ENCODE measurements around the gene PTPRN2. TPM values are rescaled to one million over a fixed set of nuclear protein-coding genes. Genes with fewer than 3 reads are reported as not detected.

Gene PTPRN2
- polyA plus RNA-seq, 1 of the 3 experiments (the other 2 are of a cell fraction) = 4.0 TPM

- no peaks in the 10 kb centered on the region for H3F3A ChIP-seq (replicated peaks; ENCODE audit: insufficient read depth)
- POLR2A ChIA-PET = no interaction called here
- no peaks in the 10 kb centered on the region for H3K9me2 ChIP-seq
- CTCF ChIA-PET = interaction anchor here (1.1 kb wide), 2 partner anchors 8 to 12 kb away, joined by 3 read pairs; no protein-coding TSS in a partner anchor
- no peak overlapping the region for H3K27ac ChIP-seq (ENCODE audit: low read depth in 2 of 2, low read length in 1 of 2)
- DNase-seq = no peak
- no peaks in the 10 kb centered on the region for H3K4me1 ChIP-seq (ENCODE audit: control insufficient read depth in 1 of 2, insufficient read depth in 2 of 2, low read depth in 1 of 2, low read length in 1 of 2)
- H3K36me3 ChIP-seq (replicated peaks in 1 of 2; ENCODE audit: control insufficient read depth in 1 of 2, insufficient read depth in 2 of 2, low read length in 1 of 2) = no peaks in the 10 kb centered on the region
- 58% methylated on average over 14 of the region's 18 CpGs for WGBS (ENCODE audit: low lambda C conversion rate)
- no peak for TF ChIP-seq GATA2 (CRISPR knock-in tag; IDR thresholded peaks at IDR 0.05)
- H3K4me2 ChIP-seq = no peak overlapping the region
- H3K9me3 ChIP-seq = no peaks in the 10 kb centered on the region
- no peaks in the 10 kb centered on the region for H3K79me2 ChIP-seq (ENCODE audit: insufficient read depth)
- H2AFZ ChIP-seq (ENCODE audit: low read depth) = no peak overlapping the region
- no peak overlapping the region for H3K9ac ChIP-seq
- H3K27me3 ChIP-seq (ENCODE audit: insufficient read depth) = no peaks in the 10 kb centered on the region
- no peak overlapping the region for H3K4me3 ChIP-seq (ENCODE audit: low read depth in 2 of 2, low read length in 1 of 2)
- H4K20me1 ChIP-seq (ENCODE audit: insufficient read depth) = no peaks in the 10 kb centered on the region
Measured at GRCh38 chr7:157522189-157522588, 1065.4 kb downstream of the PTPRN2 start.

- no peaks in the 10 kb centered on the region for H3K9me2 ChIP-seq
- ChIA-PET CTCF (interaction anchor here (1.1 kb wide), 2 partner anchors 9 to 13 kb away, joined by 3 read pairs; no protein-coding TSS in a partner anchor), POLR2A (no interaction called here)
- H3K9me3 ChIP-seq = no peaks in the 10 kb centered on the region
- H3K27me3 ChIP-seq (ENCODE audit: insufficient read depth) = no peaks in the 10 kb centered on the region
- no peaks in the 10 kb centered on the region; a peak in 1 of 4 replicates for H3K4me1 ChIP-seq (ENCODE audit: control insufficient read depth in 1 of 2, insufficient read depth in 2 of 2, low read depth in 1 of 2, low read length in 1 of 2)
- no peak overlapping the region for H2AFZ ChIP-seq (ENCODE audit: low read depth)
- H3K79me2 ChIP-seq (ENCODE audit: insufficient read depth) = no peaks in the 10 kb centered on the region
- no peaks in the 10 kb centered on the region for H3F3A ChIP-seq (replicated peaks; ENCODE audit: insufficient read depth)
- no peak overlapping the region for H3K4me2 ChIP-seq
- H3K4me3 ChIP-seq (ENCODE audit: low read depth in 2 of 2, low read length in 1 of 2) = no peak overlapping the region
- H3K36me3 ChIP-seq (replicated peaks in 1 of 2; ENCODE audit: control insufficient read depth in 1 of 2, insufficient read depth in 2 of 2, low read length in 1 of 2) = no peaks in the 10 kb centered on the region
- H4K20me1 ChIP-seq (ENCODE audit: insufficient read depth) = no peaks in the 10 kb centered on the region
- TF ChIP-seq EZH2phosphoT487 (IDR thresholded peaks at IDR 0.05; ENCODE audit: borderline replicate concordance, low read depth) = no peak
- TF ChIP-seq CTCF (IDR thresholded peaks at IDR 0.05) = no peak
- no peak for TF ChIP-seq MEF2A (IDR thresholded peaks at IDR 0.05; ENCODE audit: borderline replicate concordance, low read depth)
- TF ChIP-seq FOXJ3 (CRISPR knock-in tag; IDR thresholded peaks at IDR 0.05) = no peak
- no peak for TF ChIP-seq NRF1 (IDR thresholded peaks at IDR 0.05; ENCODE audit: low read depth, low read length)
- TF ChIP-seq YY1 (IDR thresholded peaks at IDR 0.05; ENCODE audit: low read depth) = no peak
- no peak for TF ChIP-seq SIN3A (IDR thresholded peaks at IDR 0.05; ENCODE audit: borderline replicate concordance, low read depth, low read length)
- TF ChIP-seq ELF1 (IDR thresholded peaks at IDR 0.05) = no peak
- TF ChIP-seq GATA2 (CRISPR knock-in tag; IDR thresholded peaks at IDR 0.05) = no peak
- no peak for TF ChIP-seq REST (IDR thresholded peaks at IDR 0.05; ENCODE audit: low read depth, low read length)
- no peak for TF ChIP-seq RFX5 (IDR thresholded peaks at IDR 0.05; ENCODE audit: low read length)
- TF ChIP-seq CHD2 (IDR thresholded peaks at IDR 0.05; ENCODE audit: low read length, partially characterized antibody) = no peak
- TF ChIP-seq ZBTB33 (IDR thresholded peaks at IDR 0.05; ENCODE audit: borderline replicate concordance, low read depth) = no peak
- no peak for TF ChIP-seq POLR2AphosphoS5 (IDR thresholded peaks at IDR 0.05; ENCODE audit: low read depth, low read length)
- TF ChIP-seq SMC3 (IDR thresholded peaks at IDR 0.05; ENCODE audit: low read depth, low read length) = no peak
- TF ChIP-seq RCOR1 (IDR thresholded peaks at IDR 0.05; ENCODE audit: low read length) = no peak
- TF ChIP-seq USF1 (IDR thresholded peaks at IDR 0.05; ENCODE audit: borderline replicate concordance, low read depth) = no peak
- TF ChIP-seq FOXM1 (IDR thresholded peaks at IDR 0.05; ENCODE audit: low read depth) = no peak
- 66% methylated on average over 18 of the region's 18 CpGs for WGBS (ENCODE audit: low lambda C conversion rate)
- no peak for DNase-seq
- no peak overlapping the region for H3K27ac ChIP-seq (ENCODE audit: low read depth in 2 of 2, low read length in 1 of 2)
- no peak overlapping the region for H3K9ac ChIP-seq
Measured at GRCh38 chr7:157521752-157522151, 1065.9 kb downstream of the PTPRN2 start.
